Epithelial cell of umbilical artery (primary cell): ENCODE results near the gene CASKIN1. TPM values are rescaled to one million over a fixed set of nuclear protein-coding genes. Genes with fewer than 3 reads are reported as not detected.

Experiments
- total RNA-seq: library from RNA; depleted of rRNA; stranded (reverse); fragments of >200 nt; gene quantifications from 2 replicates; pipeline ENCODE4 v1.2.3, GENCODE V29; 2014

The CASKIN1 gene, protein sequence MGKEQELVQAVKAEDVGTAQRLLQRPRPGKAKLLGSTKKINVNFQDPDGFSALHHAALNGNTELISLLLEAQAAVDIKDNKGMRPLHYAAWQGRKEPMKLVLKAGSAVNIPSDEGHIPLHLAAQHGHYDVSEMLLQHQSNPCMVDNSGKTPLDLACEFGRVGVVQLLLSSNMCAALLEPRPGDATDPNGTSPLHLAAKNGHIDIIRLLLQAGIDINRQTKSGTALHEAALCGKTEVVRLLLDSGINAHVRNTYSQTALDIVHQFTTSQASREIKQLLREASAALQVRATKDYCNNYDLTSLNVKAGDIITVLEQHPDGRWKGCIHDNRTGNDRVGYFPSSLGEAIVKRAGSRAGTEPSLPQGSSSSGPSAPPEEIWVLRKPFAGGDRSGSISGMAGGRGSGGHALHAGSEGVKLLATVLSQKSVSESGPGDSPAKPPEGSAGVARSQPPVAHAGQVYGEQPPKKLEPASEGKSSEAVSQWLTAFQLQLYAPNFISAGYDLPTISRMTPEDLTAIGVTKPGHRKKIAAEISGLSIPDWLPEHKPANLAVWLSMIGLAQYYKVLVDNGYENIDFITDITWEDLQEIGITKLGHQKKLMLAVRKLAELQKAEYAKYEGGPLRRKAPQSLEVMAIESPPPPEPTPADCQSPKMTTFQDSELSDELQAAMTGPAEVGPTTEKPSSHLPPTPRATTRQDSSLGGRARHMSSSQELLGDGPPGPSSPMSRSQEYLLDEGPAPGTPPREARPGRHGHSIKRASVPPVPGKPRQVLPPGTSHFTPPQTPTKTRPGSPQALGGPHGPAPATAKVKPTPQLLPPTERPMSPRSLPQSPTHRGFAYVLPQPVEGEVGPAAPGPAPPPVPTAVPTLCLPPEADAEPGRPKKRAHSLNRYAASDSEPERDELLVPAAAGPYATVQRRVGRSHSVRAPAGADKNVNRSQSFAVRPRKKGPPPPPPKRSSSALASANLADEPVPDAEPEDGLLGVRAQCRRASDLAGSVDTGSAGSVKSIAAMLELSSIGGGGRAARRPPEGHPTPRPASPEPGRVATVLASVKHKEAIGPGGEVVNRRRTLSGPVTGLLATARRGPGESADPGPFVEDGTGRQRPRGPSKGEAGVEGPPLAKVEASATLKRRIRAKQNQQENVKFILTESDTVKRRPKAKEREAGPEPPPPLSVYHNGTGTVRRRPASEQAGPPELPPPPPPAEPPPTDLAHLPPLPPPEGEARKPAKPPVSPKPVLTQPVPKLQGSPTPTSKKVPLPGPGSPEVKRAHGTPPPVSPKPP (N-terminal part only)
- 0.32 TPM in 1 of 2 replicates, not detected in the other for total RNA-seq

DNA sequence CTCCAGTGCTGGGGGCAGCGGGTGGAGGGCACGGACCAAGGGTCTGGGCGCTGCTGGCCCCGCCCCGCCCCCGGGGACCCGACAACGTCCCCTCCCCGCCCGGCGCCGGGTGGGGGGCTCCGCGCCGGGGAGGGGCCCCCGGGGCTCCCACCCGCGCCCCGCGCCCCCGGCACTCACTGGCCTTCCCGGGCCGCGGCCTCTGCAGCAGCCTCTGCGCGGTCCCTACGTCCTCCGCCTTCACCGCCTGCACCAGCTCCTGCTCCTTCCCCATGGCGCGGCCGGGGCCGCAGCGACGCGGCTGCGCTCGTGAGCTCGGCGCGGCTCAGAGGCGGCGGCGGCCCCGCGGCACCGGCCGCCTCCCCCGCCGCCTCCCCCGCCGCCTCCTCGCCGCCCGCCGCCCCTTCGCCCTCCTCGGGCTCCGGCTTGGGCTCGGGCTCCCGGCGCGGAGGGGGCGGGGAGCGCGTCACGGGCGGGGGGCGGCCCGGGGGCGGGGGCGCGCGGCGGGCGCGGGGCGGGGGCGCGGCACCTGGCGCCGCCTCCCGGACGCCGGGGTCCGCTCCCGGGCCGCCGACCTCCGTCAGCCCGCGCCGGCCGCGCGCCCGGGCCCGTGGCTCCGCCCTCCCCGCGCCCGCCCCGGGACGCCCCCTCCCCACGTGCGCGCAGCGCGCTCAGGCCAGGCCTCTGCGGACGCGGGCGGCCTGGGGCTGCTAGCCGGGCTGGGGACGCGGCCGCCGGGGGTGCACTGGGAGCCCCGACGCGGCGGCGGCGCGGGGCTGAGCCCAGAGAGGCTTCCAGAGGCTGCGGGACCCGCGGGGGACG, at the start of gene CASKIN1:
CASKIN1 (minus strand) TSS at position 444 of the 819 bp plus-strand sequence; CDS start at position 271, 173 bp downstream.

DNA sequence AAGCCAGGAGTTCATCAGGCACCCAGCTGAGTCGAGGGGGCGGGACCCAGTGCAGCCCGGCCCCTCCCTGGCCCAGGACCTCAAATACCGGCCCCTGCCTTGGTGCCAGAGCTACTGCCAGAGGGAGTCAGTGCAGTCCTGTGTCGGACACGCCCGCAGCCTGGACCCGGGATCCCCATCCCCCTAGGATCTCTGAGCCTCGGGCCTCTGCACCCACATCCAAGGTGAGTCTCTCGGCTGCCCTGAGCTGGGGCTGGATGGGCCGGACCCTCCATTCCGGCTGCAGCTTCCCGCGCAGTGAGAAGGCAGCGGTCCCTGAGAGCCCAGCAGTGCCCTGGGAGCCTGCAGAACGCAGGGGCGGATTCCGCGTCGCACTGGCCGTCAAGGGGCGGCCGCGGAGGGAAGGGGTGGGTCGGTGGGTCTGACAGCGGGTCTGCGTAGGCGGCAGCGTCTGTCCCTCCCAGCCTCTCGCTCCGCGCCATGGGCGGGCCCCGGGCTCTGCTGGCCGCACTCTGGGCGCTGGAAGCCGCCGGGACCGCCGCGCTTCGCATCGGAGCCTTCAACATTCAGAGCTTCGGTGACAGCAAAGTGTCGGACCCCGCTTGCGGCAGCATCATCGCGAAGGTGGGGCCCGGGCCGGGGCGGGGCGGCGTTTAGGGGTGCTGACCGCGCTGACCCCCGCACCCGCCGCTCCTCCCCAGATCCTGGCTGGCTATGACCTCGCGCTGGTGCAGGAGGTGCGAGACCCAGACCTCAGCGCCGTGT, 40.1 kb upstream of the CASKIN1 start, which contains the start of gene DNASE1L2:
DNASE1L2 (plus strand) TSS at position 108 of the 765 bp plus-strand sequence; CDS start at position 481, 373 bp downstream.

DNA sequence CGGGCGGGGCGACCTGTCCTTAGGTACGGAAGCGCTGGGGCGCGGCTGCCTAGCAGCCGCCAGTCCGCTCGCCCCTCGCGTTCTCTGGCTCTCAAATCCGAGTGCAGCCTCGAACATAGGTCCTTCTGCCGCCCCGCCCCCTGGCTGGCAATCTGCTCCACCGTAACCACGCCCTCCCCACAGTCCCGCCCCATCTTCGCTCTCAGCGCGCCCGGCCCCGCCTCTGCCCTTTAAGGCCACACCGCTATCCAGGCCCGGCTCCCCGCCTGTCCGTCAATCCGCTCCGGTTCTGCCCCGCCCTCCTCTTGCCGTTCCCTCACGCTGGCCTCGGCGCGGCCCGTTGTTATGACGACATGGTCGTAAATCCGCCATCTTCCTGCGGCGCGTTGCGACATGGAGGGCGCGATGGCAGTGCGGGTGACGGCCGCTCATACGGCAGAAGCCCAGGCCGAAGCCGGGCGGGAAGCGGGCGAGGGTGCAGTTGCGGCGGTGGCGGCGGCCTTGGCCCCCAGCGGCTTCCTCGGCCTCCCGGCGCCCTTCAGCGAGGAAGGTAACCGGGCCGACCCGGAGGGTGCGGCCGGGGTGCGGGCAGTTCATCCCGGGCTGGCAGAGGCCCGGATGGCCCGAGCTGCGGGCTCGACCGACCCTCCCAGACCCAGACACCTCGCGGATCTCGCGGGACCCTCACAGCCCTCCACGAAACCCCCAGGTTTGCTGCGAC, 27.0 kb upstream of the CASKIN1 start, which contains the start of gene E4F1:
E4F1 (plus strand) TSS at position 371 of the 721 bp plus-strand sequence; CDS start at position 394, 23 bp downstream.

DNA sequence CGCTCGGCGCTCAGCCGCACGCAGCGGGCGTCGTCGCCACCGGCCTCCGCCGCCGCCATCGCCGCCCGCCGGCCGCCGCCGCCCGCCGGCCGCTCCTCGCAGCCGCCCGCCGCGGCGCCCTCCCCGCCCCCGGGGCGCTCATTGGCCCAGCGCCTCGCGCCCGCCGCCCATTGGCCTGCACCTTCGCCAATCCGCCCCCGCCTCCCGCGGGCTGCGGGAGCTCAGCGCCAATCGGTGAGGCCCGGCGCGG, 18.2 kb upstream of the CASKIN1 start, which contains the start of gene PGP:
PGP (minus strand) TSS at position 122 of the 250 bp plus-strand sequence; CDS start at position 59, 63 bp downstream.

DNA sequence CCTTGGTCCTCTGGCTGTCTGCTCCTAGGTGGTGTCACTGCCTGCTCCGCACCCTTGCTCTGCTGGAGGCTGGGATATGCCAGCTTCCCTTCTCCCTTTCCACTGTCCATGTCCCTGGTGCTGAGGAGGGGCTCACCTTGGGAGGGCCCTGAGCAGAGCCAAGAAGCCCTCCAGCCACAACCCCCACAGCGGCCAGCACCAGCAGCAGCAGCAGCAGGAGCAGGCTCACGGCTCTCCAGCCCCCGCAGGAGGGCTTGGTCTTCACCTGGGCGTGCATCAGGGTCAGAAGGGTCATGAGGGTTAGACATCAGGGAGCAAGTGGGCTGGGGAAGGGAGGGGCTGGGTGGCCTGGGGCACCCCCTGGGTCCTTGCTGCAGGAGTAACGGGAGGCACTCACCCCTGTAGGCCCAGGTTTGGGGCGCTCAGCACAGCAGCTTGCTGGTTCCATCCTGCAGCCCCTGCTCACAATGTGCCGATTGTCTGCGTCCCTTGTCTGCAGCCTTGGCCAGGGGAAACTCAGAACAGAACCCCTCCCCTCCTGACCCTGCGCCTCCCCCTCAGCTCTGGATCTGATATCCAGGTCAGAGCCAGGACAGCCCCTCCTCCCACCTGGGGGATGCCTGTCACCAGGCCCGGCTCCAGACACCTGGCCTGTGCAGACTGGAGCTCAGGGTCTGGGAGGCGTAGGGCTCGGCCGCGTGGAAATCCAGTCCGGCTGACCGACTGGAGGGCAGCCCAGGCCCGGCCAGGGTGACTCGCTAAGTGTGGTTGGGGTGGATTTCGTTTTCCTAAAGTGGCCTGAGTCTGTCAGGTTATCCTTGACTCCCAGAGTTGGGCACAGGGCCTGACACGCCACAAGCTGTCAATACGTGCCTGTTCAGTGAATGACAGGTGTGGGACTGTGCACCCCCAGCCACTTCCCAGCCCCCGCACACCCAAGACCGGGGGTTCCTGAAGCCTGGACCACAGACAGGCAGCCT, 14.3 kb upstream of the CASKIN1 start, which contains the start of gene BRICD5:
BRICD5 (minus strand) TSS at position 478 of the 980 bp plus-strand sequence; CDS start at position 448, 30 bp downstream.

DNA sequence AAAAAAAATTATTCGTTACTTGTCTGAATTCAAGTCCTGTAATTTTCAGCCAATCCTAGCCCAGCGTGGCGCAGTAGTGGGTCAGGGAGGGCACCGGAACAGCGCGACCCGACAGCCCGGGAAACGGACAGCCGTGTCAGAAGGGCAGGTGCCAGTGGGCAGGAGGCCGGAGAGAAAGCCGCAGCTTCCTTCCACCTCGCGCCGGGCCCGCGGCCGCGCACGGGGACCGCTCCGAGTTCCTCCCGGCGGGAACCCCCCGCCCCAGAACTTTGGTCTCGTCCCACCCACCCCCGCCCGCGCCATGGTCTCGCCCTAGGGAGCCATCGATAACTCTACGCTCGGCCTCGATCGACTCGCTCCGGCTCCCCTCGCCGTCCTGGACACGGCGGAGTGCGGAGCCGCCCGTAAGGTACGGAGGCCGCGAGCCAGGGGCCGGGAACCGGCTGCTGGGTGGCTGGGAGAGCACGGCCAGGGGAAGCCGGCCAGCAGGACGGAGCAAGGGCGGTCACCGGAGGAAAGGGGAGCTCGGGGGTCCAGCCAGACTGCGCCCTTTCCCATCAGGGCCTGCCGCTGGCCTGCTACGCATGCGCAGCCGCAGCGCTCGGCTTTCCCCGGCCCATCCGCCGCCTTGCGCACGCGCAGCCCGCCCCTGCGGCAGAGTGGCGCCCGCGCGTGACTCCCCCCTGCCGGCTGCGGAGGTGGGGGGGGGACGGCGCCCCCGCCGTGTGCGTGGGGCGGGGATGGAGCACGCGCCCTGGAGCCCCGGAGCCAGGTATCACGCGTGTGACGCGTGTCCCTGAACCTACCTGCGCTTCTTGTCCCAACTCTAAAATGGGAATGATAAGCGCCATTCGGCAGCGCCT, 8.9 kb upstream of the CASKIN1 start, which contains the start of gene MLST8:
MLST8 (plus strand) TSS at position 351 of the 863 bp plus-strand sequence. CDS start 632 bp downstream, outside the sequence.

DNA sequence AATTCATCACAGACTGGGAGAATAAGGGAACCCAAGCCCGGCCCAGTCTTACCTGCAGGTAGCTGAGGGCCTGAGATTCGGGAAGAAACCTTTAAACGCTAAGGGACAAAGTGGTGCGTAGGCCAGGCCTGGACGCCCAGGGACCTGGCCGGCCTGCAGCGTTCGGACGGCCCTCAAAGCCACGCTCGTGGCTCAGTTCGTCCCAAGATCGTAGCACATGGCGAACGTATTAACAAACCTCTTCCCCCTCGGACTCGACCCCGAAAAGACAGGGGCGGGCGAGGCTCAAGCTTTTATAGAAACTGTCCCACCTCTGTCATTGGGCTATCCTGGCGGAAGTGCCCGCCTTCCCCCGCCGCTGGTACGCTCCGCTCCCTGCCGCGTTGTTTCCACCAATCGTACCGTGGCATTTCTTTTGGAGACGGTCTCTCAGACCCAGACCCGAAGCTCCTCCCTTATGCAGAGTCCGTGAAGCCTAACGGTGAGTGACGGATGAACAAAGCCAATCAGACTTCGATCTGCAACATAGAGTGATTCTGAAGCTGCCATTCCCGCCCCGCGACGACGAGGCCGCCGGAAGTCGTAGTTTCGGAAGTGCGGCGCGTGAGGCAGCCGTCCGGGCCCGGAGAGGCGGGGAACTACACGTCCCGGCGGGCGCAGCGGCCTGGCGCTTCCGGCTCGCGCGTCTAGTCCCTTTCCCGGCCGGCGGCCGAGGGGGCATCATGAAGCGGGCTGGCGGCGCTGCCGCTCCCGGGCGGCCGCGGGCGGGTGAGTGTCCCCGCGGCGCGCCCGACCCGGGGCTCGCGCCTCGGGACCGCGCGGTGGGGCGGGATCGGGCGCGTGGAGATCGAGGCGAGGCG, 41.1 kb downstream of the CASKIN1 start, which contains the start of gene TRAF7:
TRAF7 (plus strand) TSS at position 692 of the 860 bp plus-strand sequence. CDS start 8,139 bp downstream, outside the sequence.

DNA sequence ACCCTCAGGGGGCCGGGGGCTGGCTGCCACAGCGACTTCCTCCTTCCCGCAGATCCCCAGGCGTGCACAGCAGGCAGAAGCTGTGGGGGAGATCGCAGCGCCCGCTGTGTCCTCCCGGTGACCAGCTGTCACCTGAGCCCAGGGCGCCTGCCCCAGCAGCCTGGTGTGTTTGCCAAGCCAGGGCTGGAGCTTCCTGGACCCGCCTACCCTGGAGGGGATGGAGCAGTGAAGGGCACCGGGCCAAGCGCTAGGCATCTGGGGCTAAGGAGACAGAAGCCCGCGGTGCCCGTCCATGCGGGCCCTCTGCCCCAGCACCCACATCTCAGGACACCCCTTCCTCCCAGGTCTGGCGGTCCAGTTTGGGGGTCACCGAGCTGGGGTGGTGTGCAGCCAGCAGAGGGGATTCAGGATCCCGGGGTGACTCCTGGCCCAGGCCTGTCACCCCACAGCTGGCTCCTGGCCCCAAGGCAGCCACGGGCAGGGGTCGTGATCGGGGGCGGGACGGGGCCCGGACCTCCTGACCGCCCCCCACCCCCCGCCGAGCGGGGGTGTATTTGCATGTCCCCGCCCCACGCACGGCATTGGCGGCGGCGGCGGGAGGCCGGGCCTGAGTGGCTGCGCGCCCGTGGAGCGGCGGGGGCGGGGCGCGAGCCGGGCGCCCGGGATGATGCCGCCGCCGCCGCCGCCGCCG, 48.3 kb downstream of the CASKIN1 start, which contains the start of gene RAB26:
RAB26 (plus strand) TSS at position 645 of the 691 bp plus-strand sequence. CDS start 159 bp downstream, outside the sequence.

DNA sequence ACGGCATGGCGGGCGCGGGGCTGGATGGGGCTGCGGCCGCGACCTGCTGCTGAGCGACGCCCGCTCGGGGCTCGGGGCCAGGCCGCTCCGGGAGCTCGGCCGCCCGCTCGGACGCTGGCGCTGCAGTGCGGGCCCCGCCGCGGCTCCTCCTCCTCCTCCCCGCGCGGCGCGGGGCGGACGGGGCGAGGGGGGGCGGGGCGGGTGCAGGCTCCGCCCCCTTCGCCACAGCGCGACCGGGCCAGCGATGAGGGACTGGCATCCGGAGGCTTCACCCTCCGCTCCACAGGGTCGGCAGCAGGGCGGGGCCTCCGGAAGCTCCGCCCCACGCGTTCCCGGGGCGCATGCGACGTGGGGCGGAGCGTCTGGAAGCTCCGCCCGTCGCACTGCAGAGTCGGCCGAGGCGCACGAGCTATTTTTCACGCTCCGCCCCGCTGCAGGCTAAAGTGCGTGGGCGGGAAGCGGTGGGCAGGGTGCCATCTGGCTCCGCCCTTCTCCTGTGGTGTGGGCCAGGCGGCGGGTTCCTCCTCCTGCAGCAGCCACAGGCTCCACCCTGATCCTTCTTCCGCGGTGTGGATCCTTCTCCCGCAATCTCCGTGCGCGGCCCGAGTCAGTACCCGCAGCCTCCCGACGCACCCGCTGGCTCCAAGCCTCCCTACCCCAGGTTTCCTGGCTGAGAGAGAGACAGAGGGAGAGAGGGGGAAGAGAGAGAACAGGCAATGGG, 60.5 kb downstream of the CASKIN1 start, which contains the start of gene PKD1:
PKD1 (minus strand) TSS at position 129 of the 721 bp plus-strand sequence. CDS start 209 bp downstream, outside the sequence.

Other genes starting within 250 kb of the CASKIN1 start
- not detected in 2 replicates for gene RPL3L, start 241.9 kb downstream of the CASKIN1 start, total RNA-seq
- gene NDUFB10, start 237.1 kb downstream of the CASKIN1 start, total RNA-seq, result 143 and 149 TPM in 2 replicates
- 1,321 and 2,704 TPM in 2 replicates for gene RPS2, start 231.8 kb downstream of the CASKIN1 start, total RNA-seq
- gene RNF151, start 229.7 kb downstream of the CASKIN1 start, total RNA-seq, result not detected in 2 replicates
- gene TBL3, start 224.6 kb downstream of the CASKIN1 start, total RNA-seq, result 56.5 and 105 TPM in 2 replicates
- gene NOXO1, start 215.1 kb downstream of the CASKIN1 start, total RNA-seq, result not detected in 2 replicates
- 18.7 and 20.1 TPM in 2 replicates for gene GFER, start 212.4 kb downstream of the CASKIN1 start, total RNA-seq
- gene SYNGR3, start 206.6 kb downstream of the CASKIN1 start, total RNA-seq, result 4.3 and 4.9 TPM in 2 replicates
- gene ZNF598, start 186.8 kb downstream of the CASKIN1 start, total RNA-seq, result 18.1 and 18.2 TPM in 2 replicates
- 2.0 TPM in 1 of 2 replicates, not detected in the other for gene NPW, start 176.8 kb downstream of the CASKIN1 start, total RNA-seq
- gene NHERF2, start 169.7 kb downstream of the CASKIN1 start, total RNA-seq, result 21.8 and 46.0 TPM in 2 replicates
- gene NTHL1, start 148.8 kb downstream of the CASKIN1 start, total RNA-seq, result 72.1 and 79.2 TPM in 2 replicates
- 32.8 and 36.2 TPM in 2 replicates for gene TSC2, start 148.6 kb downstream of the CASKIN1 start, total RNA-seq
- 40.4 and 45.8 TPM in 2 replicates for gene PKD1, start 60.7 kb downstream of the CASKIN1 start, total RNA-seq
- gene RAB26, start 48.0 kb downstream of the CASKIN1 start, total RNA-seq, result 1.6 and 1.8 TPM in 2 replicates
- 79.5 and 81.9 TPM in 2 replicates for gene TRAF7, start 40.8 kb downstream of the CASKIN1 start, total RNA-seq
- gene MLST8, start 8.8 kb upstream of the CASKIN1 start, total RNA-seq, result 14.0 and 18.5 TPM in 2 replicates
- 3.3 and 8.1 TPM in 2 replicates for gene BRICD5, start 14.3 kb upstream of the CASKIN1 start, total RNA-seq
- gene PGP, start 18.2 kb upstream of the CASKIN1 start, total RNA-seq, result 24.2 and 28.3 TPM in 2 replicates
- 30.2 and 36.2 TPM in 2 replicates for gene E4F1, start 27.0 kb upstream of the CASKIN1 start, total RNA-seq
- gene DNASE1L2, start 39.8 kb upstream of the CASKIN1 start, total RNA-seq, result 0.97 and 1.4 TPM in 2 replicates
- 33.8 and 45.7 TPM in 2 replicates for gene ECI1, start 55.0 kb upstream of the CASKIN1 start, total RNA-seq
- 67.0 and 81.9 TPM in 2 replicates for gene RNPS1, start 71.5 kb upstream of the CASKIN1 start, total RNA-seq
- 15.3 and 21.9 TPM in 2 replicates for gene ABCA3, start 144.1 kb upstream of the CASKIN1 start, total RNA-seq
- 35.1 and 45.4 TPM in 2 replicates for gene CCNF, start 232.8 kb upstream of the CASKIN1 start, total RNA-seq